ENCODE data around the gene EP400. TPM values are rescaled to one million over a fixed set of nuclear protein-coding genes. Genes with fewer than 3 reads are reported as not detected.
"Not testable (repeated sequence)": the region's sequence is repeated elsewhere in the genome, so short reads cannot be mapped to it uniquely, and the experiment has no call there.

EP400 gene
- total and polyA plus RNA-seq, 2 of the 8 experiments (the other 6 are each of a cell fraction or from before 2014, with no cell fraction given), result 13.1 to 69.7 TPM

DNA sequence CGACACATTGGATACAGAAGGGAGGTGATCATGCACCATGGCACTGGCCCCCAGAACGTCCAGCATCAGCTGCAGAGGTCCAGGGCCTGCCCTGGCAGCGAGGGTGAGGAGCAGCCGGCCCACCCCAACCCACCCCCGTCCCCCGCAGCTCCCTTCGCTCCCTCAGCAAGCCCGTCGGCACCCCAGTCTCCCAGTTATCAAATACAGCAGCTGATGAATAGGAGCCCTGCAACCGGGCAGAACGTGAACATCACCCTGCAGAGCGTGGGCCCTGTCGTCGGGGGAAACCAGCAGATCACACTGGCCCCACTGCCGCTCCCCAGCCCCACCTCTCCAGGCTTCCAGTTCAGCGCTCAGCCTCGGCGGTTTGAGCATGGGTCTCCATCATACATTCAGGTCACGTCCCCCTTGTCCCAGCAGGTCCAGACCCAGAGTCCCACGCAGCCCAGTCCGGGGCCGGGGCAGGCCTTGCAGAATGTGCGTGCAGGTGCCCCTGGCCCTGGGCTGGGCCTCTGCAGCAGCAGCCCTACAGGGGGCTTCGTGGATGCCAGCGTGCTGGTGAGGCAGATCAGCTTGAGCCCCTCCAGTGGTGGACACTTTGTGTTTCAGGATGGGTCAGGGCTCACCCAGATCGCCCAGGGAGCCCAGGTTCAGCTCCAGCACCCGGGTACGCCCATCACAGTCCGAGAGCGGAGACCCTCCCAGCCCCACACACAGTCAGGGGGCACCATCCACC, 11.0 kb downstream of the EP400 start:
- H3K23me2 ChIP-seq (ENCODE audit: low read depth, low read length); H2AK5ac ChIP-seq (ENCODE audit: low read depth, low read length); H3K27ac ChIP-seq (ENCODE audit: low read depth, low read length); H2BK12ac ChIP-seq (ENCODE audit: low read depth, low read length); H3K4me1 ChIP-seq (replicated peaks in 1 of 4; ENCODE audit: control insufficient read depth in 3 of 4, insufficient read depth in 4 of 4, low read length in 3 of 4); H4K8ac ChIP-seq (ENCODE audit: extremely low read depth, insufficient read depth, low read length); H2BK15ac ChIP-seq (ENCODE audit: low read length); FAIRE-seq; DNase-seq (ENCODE audit: low read depth in 1 of 2, low spot score in 2 of 2); H2BK20ac ChIP-seq (ENCODE audit: low read length); H2AFZ ChIP-seq (ENCODE audit: low read length); H3K9ac ChIP-seq (replicated peaks in 1 of 4; ENCODE audit: extremely low read depth in 1 of 4, low read depth in 3 of 4, low read length in 3 of 4); H3K56ac ChIP-seq (replicated peaks; ENCODE audit: insufficient read length, low read depth, low read length); H3K4me3 ChIP-seq (ENCODE audit: extremely low read depth in 1 of 4, insufficient read depth in 2 of 4, low read depth in 3 of 4, low read length in 4 of 4); H4K5ac ChIP-seq (ENCODE audit: insufficient read length, low read depth, low read length); H3K27me3 ChIP-seq (replicated peaks in 1 of 4; ENCODE audit: control insufficient read depth in 3 of 4, extremely low read depth in 1 of 4, insufficient read depth in 3 of 4, low read length in 3 of 4); H3K4ac ChIP-seq (replicated peaks; ENCODE audit: insufficient read length, low read depth, low read length); H3K18ac ChIP-seq (ENCODE audit: extremely low read depth, low read length); H2BK120ac ChIP-seq (replicated peaks; ENCODE audit: low read depth, low read length); H3K4me2 ChIP-seq (ENCODE audit: insufficient read depth in 1 of 2, low read depth in 2 of 2, low read length in 2 of 2); H2BK5ac ChIP-seq (ENCODE audit: low read depth, low read length); H3K23ac ChIP-seq (ENCODE audit: insufficient read length); CTCF ChIA-PET (ENCODE audit: partially characterized antibody); H4K91ac ChIP-seq (replicated peaks; ENCODE audit: insufficient read length, low read length); H3K14ac ChIP-seq (ENCODE audit: insufficient read length); H3K9me3 ChIP-seq (ENCODE audit: insufficient read depth in 2 of 2, low read depth in 1 of 2, low read length in 1 of 2): not testable (repeated sequence)
- peaks cover 17% of the 10 kb centered on the region for H3K79me1 ChIP-seq (ENCODE audit: low read depth, low read length)
- H3K36me3 ChIP-seq (ENCODE audit: control insufficient read depth in 2 of 4, insufficient read depth in 4 of 4, low read length in 3 of 4), result peaks cover 2 to 11% (median 6%) of the 10 kb centered on the region in 4 experiments; a peak in 4 of 8 replicates
- peaks cover 6 to 87% of the 10 kb centered on the region in 2 experiments for H3K79me2 ChIP-seq (ENCODE audit: control insufficient read depth in 1 of 2, insufficient read depth in 2 of 2, low read length in 2 of 2)
- peaks cover 9 to 22% of the 10 kb centered on the region in 2 experiments for H4K20me1 ChIP-seq (replicated peaks in 1 of 2; ENCODE audit: control insufficient read depth in 1 of 2, insufficient read depth in 2 of 2, low read length in 2 of 2)
- WGBS, 2 experiments (ENCODE audit: extremely low coverage in 1 of 2, insufficient coverage in 1 of 2, insufficient read length in 1 of 2, insufficient replicate concordance in 2 of 2, low coverage in 1 of 2, low lambda C conversion rate in 2 of 2, missing lambda C conversion rate in 1 of 2), result 84% methylated on average over 14 of the region's 30 CpGs; no CpG with 5 or more reads in 1 of the 2 experiments
- POLR2A ChIA-PET (ENCODE audit: partially characterized antibody), result interaction anchor here (1.1 to 1.9 kb wide), 2 partner anchors 10 to 43 kb away, joined by 4 read pairs; partner anchors contain the start of gene EP400

Measured in H1 (cell line).